HG03064 (cell line): ENCODE measurements around the gene SLC26A5.

Source experiments
- ATAC-seq: cut with Tn5 transposase; IDR thresholded peaks from one replicate; pipeline ENCODE4 v1.9.1; 2021; ENCODE audit warnings: low read depth; ENCODE audit not compliant: unreplicated experiment

Gene SLC26A5

DNA sequence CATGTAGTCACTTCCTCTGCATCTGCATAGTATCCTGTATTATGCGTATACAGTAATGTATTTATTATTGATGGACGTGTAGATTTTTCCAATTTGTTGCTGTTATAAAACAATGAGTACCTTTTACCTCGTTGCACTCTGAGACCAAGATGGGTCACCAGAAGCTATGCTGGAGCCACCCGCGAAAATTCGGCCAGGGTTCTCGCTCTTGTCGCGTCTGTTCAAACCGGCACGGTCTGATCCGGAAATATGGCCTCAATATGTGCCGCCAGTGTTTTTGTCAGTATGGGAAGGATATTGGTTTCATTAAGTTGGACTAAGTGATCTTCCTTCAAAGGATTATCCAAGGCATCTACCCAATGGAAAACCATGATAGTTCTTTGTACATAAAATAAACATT lies 97.6 kb downstream of the SLC26A5 start:
- no peak for ATAC-seq

DNA sequence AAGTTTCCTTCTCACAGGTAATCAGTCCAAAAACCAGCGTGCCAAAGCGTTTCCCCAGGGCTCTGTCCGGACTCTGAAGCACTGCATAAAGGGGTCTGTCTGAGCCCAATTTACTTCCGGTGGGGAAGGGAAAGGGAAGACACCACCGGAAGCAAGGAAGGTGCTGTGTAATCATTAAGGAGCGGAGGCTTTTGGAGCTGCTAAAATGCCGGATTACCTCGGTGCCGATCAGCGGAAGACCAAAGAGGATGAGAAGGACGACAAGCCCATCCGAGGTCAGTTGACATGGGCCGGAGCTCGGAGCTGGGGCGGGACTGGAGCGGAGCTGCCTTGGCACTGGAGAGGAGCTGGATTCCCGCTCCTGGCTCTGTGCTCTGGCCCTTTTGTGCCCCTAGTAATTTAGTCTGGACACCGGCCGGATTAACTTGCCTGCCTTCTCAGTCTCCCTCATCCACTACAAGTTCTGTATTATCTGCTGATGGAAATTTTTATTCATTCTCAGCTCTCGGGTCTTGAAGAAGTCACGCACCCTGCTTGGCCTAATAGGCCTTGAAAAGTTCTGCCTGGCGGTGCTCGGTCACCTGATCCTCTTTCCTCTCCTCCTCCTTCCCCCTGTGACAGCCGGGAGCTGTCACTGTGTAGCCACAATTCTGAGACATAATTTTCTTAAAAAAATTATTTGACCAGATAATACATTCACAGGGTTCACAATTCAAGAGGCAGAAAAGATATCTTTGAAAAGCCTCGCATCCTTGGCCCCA lies 98.3 kb downstream of the SLC26A5 start, which contains the start of gene PSMC2:
PSMC2 (plus strand) TSS at position 137 of the 761 bp plus-strand sequence; CDS start at position 206, 69 bp downstream.
- ATAC-seq: peak; percentile 57

DNA sequence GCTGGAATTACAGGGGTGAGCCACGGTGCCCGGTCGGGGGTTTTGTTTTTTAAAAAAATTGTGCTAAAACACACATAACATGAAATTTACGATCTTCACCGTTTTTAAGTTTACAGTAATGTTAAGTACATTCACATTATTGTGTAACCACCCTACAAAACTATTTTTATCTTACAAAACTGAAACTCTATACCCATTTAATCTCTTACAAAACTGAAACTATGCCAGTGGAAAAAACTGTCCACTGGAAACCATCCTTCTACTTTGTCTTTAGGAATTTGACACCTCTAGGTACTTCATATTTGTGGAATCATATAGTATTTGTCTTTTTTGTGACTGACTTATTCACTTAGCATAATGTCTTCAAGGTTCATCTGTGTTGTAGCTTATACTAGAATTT lies 99.6 kb downstream of the SLC26A5 start:
- ATAC-seq: no peak

DNA sequence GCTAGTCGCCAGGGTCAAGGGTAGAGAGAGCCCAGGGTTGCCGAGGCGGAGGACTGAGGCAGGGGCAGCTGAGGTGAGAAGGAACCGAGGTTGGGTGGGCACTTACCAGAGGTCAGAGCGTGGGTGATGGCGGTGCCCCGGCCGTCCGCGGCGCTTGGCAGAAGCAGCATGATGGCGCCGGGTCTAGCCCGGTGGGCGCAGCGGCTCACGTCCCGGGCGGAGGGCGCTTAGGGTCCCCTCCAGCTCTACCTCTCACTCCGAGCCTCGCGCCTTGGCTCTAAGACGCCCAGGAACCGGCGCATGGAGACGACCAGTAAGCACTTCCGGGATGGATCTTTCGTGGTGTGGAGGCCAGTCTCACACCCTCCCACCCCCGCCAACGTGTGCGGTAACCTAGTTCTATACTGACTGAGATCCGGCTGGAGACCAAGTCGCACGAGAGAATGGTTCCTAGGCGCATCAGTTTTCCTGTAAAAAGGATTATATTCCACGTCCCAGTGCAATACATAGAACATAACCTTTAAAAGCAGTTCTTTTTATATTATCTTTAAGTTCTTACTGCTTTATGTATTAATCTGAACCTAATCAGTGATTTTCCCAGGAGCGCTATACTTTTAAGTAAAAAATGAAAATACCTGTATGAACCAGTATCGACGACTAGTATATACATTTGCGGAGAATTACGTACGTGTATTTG lies 101.4 kb downstream of the SLC26A5 start, which contains the start of gene DNAJC2:
DNAJC2 (minus strand) TSS at position 315 of the 697 bp plus-strand sequence; CDS start at position 170, 145 bp downstream.
- ATAC-seq: peak; percentile 82

DNA sequence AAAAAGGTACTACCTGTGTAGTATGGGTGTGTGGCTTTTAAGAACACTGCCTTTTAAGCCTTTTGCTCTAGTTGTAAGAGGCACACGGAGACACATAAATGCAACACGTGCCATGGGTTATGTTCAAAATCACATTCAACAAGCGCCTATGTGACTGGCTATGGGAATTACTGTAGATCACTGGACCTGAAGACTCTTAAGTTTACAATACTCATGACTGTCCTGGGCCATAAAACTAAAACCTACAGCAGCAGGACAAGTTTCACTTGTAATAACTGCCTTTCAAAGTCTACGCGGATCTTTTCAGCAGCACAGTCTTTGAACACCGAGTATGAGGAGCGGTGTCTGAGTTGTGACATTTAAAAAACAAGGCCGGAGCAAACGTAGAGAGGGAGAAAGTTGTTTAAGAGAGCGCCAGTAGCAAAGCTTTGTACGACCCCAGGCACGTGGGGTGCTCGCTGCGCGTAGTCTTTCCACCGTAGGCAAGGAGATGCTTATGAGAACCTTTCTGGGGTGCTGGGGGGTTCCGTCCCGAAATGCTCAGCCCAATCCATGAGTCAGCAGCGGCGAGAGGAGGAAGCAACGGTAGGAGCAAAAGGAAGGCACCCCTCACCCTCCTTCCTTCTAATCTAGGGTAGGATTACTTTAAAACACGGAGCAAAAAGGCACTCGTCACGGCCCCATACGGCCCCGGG lies 102.1 kb downstream of the SLC26A5 start:
- peak; percentile 11 for ATAC-seq

DNA sequence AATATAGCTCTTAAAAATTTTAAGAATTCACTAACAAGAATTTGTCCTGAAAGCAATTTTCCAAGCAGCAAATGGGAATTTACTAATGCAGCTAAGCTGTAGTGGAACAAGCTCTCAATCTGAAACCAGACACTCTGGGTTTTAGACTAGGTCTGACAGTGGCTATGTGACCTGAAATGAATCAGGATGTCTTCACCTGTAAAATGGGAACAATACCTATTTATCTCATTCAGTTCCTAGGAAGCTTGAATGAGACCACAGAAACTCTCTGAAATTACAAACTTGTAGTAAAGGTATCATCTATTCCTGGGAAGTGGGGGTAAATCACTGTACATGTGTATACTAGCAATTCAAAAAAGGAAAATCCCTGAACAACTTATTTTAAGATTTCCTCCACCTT lies 102.7 kb downstream of the SLC26A5 start:
- no peak for ATAC-seq

DNA sequence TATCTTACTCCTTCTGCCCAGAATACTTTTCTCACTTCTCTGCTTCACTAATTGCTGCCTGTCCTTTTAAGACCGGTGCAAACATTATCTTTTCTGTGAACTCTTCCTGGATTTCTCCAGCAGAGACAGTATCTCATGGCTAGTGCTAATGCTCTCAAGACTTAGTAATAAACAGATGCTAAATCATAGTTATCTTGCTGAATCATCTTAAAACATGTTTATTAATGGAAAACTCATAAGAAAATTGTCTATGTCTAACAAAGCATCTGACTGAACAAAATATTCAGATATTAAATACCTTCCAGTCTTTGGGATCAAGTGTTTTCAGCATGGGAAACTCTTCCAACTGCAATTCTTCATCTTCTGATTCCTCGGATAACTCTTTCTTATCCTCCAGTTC lies 104.5 kb downstream of the SLC26A5 start:
- ATAC-seq: no peak

DNA sequence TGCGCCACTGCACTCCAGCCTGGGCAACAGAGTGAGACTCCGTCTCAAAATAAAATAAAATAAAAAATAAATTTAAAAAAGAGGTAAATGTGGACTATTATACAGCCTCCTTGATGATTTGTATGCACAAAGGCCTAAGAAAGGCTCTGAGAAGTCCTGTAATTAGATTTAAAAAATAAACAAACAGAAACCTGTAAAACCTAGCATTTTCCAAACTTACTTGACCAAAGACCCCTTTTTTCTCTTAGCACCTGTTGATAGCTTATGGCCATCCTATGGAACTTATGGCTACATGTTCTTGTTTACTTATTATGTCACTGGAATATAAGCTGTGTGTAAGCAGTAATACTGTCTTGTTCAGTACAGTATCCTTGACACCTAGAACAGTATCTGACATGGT lies 107.1 kb downstream of the SLC26A5 start:
- ATAC-seq: no peak

DNA sequence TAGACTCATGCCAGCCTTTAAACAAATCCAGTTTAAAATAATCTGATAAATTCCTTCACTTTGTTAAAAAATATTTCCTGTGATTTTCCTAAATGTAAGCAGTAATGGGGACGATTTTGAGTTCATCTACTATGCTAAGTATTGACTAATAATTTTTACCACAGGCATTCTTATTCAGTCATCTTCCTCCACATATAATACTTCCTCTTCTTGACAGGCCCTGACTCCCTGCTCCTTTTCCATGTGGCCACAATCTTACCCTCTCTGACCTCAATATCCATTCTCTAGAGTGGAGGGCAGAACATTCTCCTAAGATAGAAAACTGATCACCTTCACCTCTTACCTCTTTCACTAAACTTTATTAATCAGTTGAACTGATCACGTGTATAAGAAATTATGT lies 109.2 kb downstream of the SLC26A5 start:
- ATAC-seq: no peak

DNA sequence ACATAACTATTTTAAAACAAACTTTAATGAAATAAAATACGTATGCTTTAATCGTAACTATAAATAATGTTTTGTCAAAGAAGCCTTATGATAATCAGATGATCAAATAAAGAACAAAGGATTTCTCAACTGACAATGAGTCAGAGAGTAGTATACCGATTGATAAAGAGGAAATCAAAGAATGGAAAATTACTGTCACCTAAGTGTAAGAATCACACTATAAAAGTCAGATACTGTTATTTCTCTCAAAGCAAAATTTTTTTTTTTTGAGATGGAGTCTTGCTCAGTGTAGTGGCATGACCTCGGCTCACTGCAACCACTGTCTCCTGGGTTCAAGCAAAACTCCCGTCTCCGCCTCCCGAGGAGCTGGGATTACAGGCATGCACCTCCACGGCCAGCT lies 120.3 kb downstream of the SLC26A5 start:
- ATAC-seq: no peak
